Measurements from ENCODE around the gene FGF21.
A peak's percentile ranks its signal among the peaks of the same experiment; 100 is the strongest.
"Not testable (repeated sequence)": the region's sequence is repeated elsewhere in the genome, so short reads cannot be mapped to it uniquely, and the experiment has no call there.

Gene FGF21

GRCh38 chr19:48755084-48755641 lies at the start of gene FGF21:
Gene FGF21, plus strand, starts transcription at chr19:48755524. Its CDS starts 713 bp downstream, at chr19:48756237.
- DNase-seq (ENCODE audit: low read depth, low spot score): no peak

- no peak for DNase-seq (ENCODE audit: low read depth, low spot score)
These were observed 46.9 kb upstream of the FGF21 start for GRCh38 chr19:48708471-48708870.

- no peak for DNase-seq (ENCODE audit: low read depth, low spot score)
These were observed 44.1 kb upstream of the FGF21 start for GRCh38 chr19:48711106-48711662.

- peak; percentile 42 for DNase-seq (ENCODE audit: low read depth, low spot score)
These were observed 42.1 kb upstream of the FGF21 start for GRCh38 chr19:48713041-48713863.

GRCh38 chr19:48713864-48714755 lies 41.2 kb upstream of the FGF21 start:
- peak; percentile 100 for DNase-seq (ENCODE audit: low read depth, low spot score)

GRCh38 chr19:48714759-48715675 lies 40.3 kb upstream of the FGF21 start:
- no peak for DNase-seq (ENCODE audit: low read depth, low spot score)

GRCh38 chr19:48715681-48716171 lies 39.6 kb upstream of the FGF21 start:
- DNase-seq (ENCODE audit: low read depth, low spot score): no peak

- DNase-seq (ENCODE audit: low read depth, low spot score): peak; percentile 65
These were observed 38.6 kb upstream of the FGF21 start for GRCh38 chr19:48716562-48717291.

GRCh38 chr19:48718106-48718505 lies 37.2 kb upstream of the FGF21 start:
- DNase-seq (ENCODE audit: low read depth, low spot score): not testable (repeated sequence)

- DNase-seq (ENCODE audit: low read depth, low spot score): no peak
These were observed 36.6 kb upstream of the FGF21 start for GRCh38 chr19:48718711-48719231.

- no peak for DNase-seq (ENCODE audit: low read depth, low spot score)
These were observed 35.8 kb upstream of the FGF21 start, which contains the start of gene MAMSTR for GRCh38 chr19:48719263-48720171. Gene MAMSTR, minus strand, starts transcription at chr19:48719725. Its CDS starts 694 bp downstream, at chr19:48719031.

GRCh38 chr19:48720251-48720612 lies 35.1 kb upstream of the FGF21 start:
- DNase-seq (ENCODE audit: low read depth, low spot score): no peak

GRCh38 chr19:48720613-48721296 lies 34.6 kb upstream of the FGF21 start:
- peak; percentile 100 for DNase-seq (ENCODE audit: low read depth, low spot score)

GRCh38 chr19:48722196-48722708 lies 33.1 kb upstream of the FGF21 start:
- no peak for DNase-seq (ENCODE audit: low read depth, low spot score)

- peak; percentile 82 for DNase-seq (ENCODE audit: low read depth, low spot score)
These were observed 30.2 kb upstream of the FGF21 start for GRCh38 chr19:48724796-48725753.

GRCh38 chr19:48726556-48726955 lies 28.8 kb upstream of the FGF21 start:
- no peak for DNase-seq (ENCODE audit: low read depth, low spot score)
